A673 (cell line): ENCODE data around the gene CPAMD8. TPM values are rescaled to one million over a fixed set of nuclear protein-coding genes. Genes with fewer than 3 reads are reported as not detected.

ENCODE experiments used
- BruUV-seq: library from RNA; stranded (reverse); fragments of 400-500 nt; replicated peaks from 2 replicates; lab custom pipeline; 2021; lab: Mats Ljungman, UMichigan
- CTCF ChIA-PET: fragments of 300-600 bp; sonication (Branson Sonifier 250); formaldehyde crosslinking; loops from one replicate; lab custom pipeline; 2022; ENCODE audit warnings: antibody characterized with exemption; lab: Charles Lee
- POLR2A ChIA-PET: fragments of 300-600 bp; sonication (Branson Sonifier 250); formaldehyde crosslinking; loops from one replicate; lab custom pipeline; 2022; ENCODE audit warnings: antibody characterized with exemption; ENCODE audit not compliant: low non-redundant PET; lab: Charles Lee
- DNase-seq: peaks from one replicate; pipeline ENCODE4 v3.0.0-alpha.2; 2015; ENCODE audit warnings: low spot score
- H3K27ac ChIP-seq: fragments of 200-600 bp; sonication (generic); 2 replicates; pipeline ENCODE4 v1.5.1; 2016; ENCODE audit warnings: mixed run types, low read depth, mild to moderate bottlenecking, mixed read lengths, antibody characterized with exemption, low read length; ENCODE audit not compliant: poor library complexity, severe bottlenecking
- H3K27me3 ChIP-seq: fragments of 200-600 bp; sonication (generic); replicated peaks from 2 replicates; pipeline ENCODE4 v1.6.1; 2017; ENCODE audit warnings: mixed run types, low read depth, mild to moderate bottlenecking, mixed read lengths, antibody characterized with exemption, low read length; ENCODE audit not compliant: insufficient read depth, poor library complexity
- H3K36me3 ChIP-seq: fragments of 200-600 bp; sonication (generic); 2 replicates; pipeline ENCODE4 v1.6.1; 2016; ENCODE audit warnings: mixed run types, mild to moderate bottlenecking, mixed read lengths, antibody characterized with exemption, low read length; ENCODE audit not compliant: insufficient read depth, poor library complexity, severe bottlenecking
- H3K4me1 ChIP-seq: fragments of 200-600 bp; sonication (generic); 2 replicates; pipeline ENCODE4 v1.6.1; 2017; ENCODE audit warnings: mixed run types, mild to moderate bottlenecking, mixed read lengths, antibody characterized with exemption, low read length; ENCODE audit not compliant: insufficient read depth, poor library complexity, severe bottlenecking
- H3K4me3 ChIP-seq: fragments of 200-600 bp; sonication (generic); 2 replicates; pipeline ENCODE4 v1.5.1; 2016; ENCODE audit warnings: low read depth, mixed run types, mild to moderate bottlenecking, mixed read lengths, low read length; ENCODE audit not compliant: poor library complexity, severe bottlenecking
- H3K9me3 ChIP-seq: fragments of 200-600 bp; sonication (generic); 2 replicates; pipeline ENCODE4 v1.6.1; 2016; ENCODE audit warnings: mixed run types, low read depth, mild to moderate bottlenecking, mixed read lengths, antibody characterized with exemption, low read length; ENCODE audit not compliant: poor library complexity, severe bottlenecking
- CTCF ChIP-seq: fragments of 300-800, 200-600 bp; sonication (generic); conservative IDR thresholded peaks from 2 replicates; pipeline ENCODE4 v1.5.1; 2017; ENCODE audit warnings: low read depth, mild to moderate bottlenecking, antibody characterized with exemption, low read length, moderate library complexity, mixed read lengths
- EZH2 ChIP-seq: fragments of 200-600 bp; sonication (generic); IDR thresholded peaks from 2 replicates; pipeline ENCODE4 v1.6.1; 2017; ENCODE audit warnings: borderline replicate concordance, low read depth, mild to moderate bottlenecking, mixed read lengths, antibody characterized with exemption, low read length; ENCODE audit not compliant: poor library complexity, severe bottlenecking
- intact Hi-C: fragments of 100-400 bp; cut with micrococcal nuclease; formaldehyde crosslinking; loops from one replicate; pipeline ENCODE4 v1.10.0; 2022; ENCODE audit not compliant: unreplicated experiment
- total RNA-seq: library from RNA; stranded (reverse); gene quantifications from 2 replicates; pipeline ENCODE4 v1.2.3, GENCODE V29; 2021

The CPAMD8 gene
- total RNA-seq, 1 experiment from 2014 or later: 0.82 TPM

- intact Hi-C loops: no loop called here
Observed at GRCh38 chr19:16898361-16899015, 128.1 kb downstream of the CPAMD8 start.

GRCh38 chr19:16897856-16898161, 128.8 kb downstream of the CPAMD8 start:
- peak overlapping the region; percentile 65 for H3K4me3 ChIP-seq
- TF ChIP-seq CTCF: no peak
- peaks cover 11% of the 10 kb centered on the region for H3K4me1 ChIP-seq
- no peaks in the 10 kb centered on the region for H3K27me3 ChIP-seq
- POLR2A ChIA-PET: no interaction called here
- intact Hi-C loops: no loop called here
- BruUV-seq: no TSS peak
- no peaks in the 10 kb centered on the region for H3K36me3 ChIP-seq
- H3K27ac ChIP-seq: peak overlapping the region; percentile 47
- CTCF ChIA-PET: interaction anchor here (0.7 kb wide), 1 partner anchor 1068 kb away, joined by 3 read pairs; no protein-coding TSS in a partner anchor
- H3K9me3 ChIP-seq: no peaks in the 10 kb centered on the region
- DNase-seq: no peak

More at GRCh38 chr19:16898361-16899015, 128.1 kb downstream of the CPAMD8 start:
- no peak overlapping the region for H3K27ac ChIP-seq
- ChIA-PET POLR2A (no interaction called here), CTCF (interaction anchor here (0.6 to 0.7 kb wide), 2 partner anchors 489 to 1067 kb away, joined by 3 to 11 read pairs; no protein-coding TSS in a partner anchor)
- no peaks in the 10 kb centered on the region for H3K27me3 ChIP-seq
- H3K4me1 ChIP-seq: peaks cover 11% of the 10 kb centered on the region
- TF ChIP-seq CTCF: no peak
- no peaks in the 10 kb centered on the region for H3K9me3 ChIP-seq
- H3K4me3 ChIP-seq: no peak overlapping the region
- no TSS peak for BruUV-seq
- H3K36me3 ChIP-seq: no peaks in the 10 kb centered on the region
- DNase-seq: no peak

- Histone ChIP-seq H3K36me3 (no peaks in the 10 kb centered on the region), H3K27ac (peak overlapping the region; percentile 47), H3K27me3 (no peaks in the 10 kb centered on the region), H3K9me3 (no peaks in the 10 kb centered on the region), H3K4me3 (peak overlapping the region; percentile 65), H3K4me1 (peaks cover 11% of the 10 kb centered on the region)
- no TSS peak for BruUV-seq
- DNase-seq: peak; percentile 89
- TF ChIP-seq EZH2 (no peak), CTCF (no peak)
- ChIA-PET CTCF (no interaction called here), POLR2A (no interaction called here)
- intact Hi-C loops: no loop called here
Observed at GRCh38 chr19:16897029-16897855, 129.4 kb downstream of the CPAMD8 start.
